Spleen (tissue), 7 donors: ENCODE results near the gene WDR59.

Experiments
- POLR2A ChIP-seq, 3 donors: fragments of 450-650 bp; IDR thresholded peaks; one replicate each; pipeline ENCODE4 v1.5.1; 2017; ENCODE audit warnings: antibody characterized with exemption in 3 of 3, mild to moderate bottlenecking in 1 of 3
- POLR2AphosphoS5 ChIP-seq, 3 donors: sonication (generic); formaldehyde crosslinking; IDR thresholded peaks; one replicate each; pipeline ENCODE4 v1.5.1; 2017; ENCODE audit warnings: antibody characterized with exemption in 3 of 3
- TF ChIP-seq, protein P1 (sequence below), 11 experiments: fragments of 200-600 bp in 7 of 11; fragments of 450-650 bp in 4 of 11; sonication (generic) in 4 of 11; IDR thresholded peaks in 8 of 11; conservative IDR thresholded peaks in 3 of 11; 1 replicate in 7 of 11; 2 replicates in 4 of 11; pipeline versions ENCODE4 v1.4.0 to v1.8.0; 2016 to 2021; ENCODE audit warnings: antibody characterized with exemption in 11 of 11, inconsistent platforms in 4 of 11, mild to moderate bottlenecking in 1 of 11
- donor health status: DM: no; HTN: no; CAD: no; lungs with moderate emphysema.
- donor health status: DM: no; HTN: no; CAD: no.
- donor health status: DM: no; HTN: no; CAD: no.

DNA sequence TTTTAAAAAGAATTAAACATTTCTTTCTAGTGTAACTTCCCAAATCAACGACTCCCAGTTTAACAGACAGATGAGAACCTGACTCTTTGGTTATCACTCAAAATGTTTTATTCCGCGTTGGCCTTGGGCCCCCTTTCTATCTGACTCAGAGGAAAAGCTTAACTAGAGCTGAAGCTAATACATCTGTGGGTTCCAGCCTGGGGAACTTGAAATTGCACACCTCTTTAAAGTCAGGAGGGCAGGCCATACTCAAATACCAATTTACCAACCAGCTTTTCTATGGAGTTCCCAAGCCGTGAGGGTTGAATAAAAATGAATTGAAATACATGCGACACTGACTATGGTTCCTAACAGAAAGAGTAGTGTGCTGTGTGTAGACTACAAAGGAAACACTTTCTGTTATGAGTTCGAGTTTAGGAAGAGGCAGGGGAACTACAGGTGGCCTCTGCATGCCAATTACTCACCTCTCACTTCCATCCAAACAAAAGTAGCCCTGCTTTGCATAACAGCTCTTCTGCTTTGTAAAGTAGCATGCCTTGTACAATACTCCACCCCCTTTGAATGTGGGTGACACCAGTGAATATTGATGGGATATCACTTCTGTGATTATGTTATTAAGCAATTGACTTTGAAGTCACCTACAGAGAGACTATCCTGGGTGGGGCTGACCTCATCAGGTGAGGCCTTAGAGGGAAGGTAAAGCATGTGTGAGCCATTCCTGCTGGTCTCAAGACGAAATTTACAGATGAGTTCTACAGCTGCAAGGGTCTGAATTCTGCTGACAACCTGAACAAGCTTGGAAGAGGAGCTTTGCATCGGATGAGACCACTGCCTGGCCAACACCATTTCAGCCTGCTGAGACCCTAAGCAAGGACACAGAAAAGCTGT, 92.1 kb downstream of the WDR59 start:
- TF ChIP-seq, protein P1, sequence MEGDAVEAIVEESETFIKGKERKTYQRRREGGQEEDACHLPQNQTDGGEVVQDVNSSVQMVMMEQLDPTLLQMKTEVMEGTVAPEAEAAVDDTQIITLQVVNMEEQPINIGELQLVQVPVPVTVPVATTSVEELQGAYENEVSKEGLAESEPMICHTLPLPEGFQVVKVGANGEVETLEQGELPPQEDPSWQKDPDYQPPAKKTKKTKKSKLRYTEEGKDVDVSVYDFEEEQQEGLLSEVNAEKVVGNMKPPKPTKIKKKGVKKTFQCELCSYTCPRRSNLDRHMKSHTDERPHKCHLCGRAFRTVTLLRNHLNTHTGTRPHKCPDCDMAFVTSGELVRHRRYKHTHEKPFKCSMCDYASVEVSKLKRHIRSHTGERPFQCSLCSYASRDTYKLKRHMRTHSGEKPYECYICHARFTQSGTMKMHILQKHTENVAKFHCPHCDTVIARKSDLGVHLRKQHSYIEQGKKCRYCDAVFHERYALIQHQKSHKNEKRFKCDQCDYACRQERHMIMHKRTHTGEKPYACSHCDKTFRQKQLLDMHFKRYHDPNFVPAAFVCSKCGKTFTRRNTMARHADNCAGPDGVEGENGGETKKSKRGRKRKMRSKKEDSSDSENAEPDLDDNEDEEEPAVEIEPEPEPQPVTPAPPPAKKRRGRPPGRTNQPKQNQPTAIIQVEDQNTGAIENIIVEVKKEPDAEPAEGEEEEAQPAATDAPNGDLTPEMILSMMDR (IDR thresholded peaks at IDR 0.05 in 8 of 11, conservative IDR thresholded peaks at IDR 0.05 in 3 of 11), result no peak
- no peak for TF ChIP-seq POLR2AphosphoS5 (IDR thresholded peaks at IDR 0.05)
- TF ChIP-seq POLR2A (IDR thresholded peaks at IDR 0.05), result no peak
